HG02852 (cell line): ENCODE measurements around the gene H2AZ2.
"Not testable (repeated sequence)": the region's sequence is repeated elsewhere in the genome, so short reads cannot be mapped to it uniquely, and the experiment has no call there.

ENCODE experiments used
- ATAC-seq: cut with Tn5 transposase; IDR thresholded peaks from one replicate; pipeline ENCODE4 v1.9.1; 2021; ENCODE audit warnings: mild to moderate bottlenecking, moderate library complexity; ENCODE audit not compliant: unreplicated experiment

Gene H2AZ2

DNA sequence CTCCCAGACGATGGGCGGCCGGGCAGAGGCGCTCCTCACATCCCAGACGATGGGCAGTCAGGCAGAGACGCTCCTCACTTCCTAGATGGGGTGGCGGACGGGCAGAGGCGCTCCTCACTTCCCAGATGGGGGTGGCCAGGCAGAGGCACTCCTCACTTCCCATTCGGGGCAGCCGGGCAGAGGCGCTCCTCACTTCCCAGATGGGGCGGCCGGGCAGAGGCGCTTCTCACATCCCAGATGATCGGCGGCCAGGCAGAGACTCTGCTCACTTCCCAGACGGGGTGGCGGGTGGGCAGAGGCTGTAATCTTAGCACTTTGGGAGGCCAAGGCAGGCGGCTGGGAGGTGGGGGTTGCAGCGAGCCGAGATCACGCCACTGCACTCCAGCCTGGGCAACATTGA, 24.0 kb upstream of the H2AZ2 start:
- not testable (repeated sequence) for ATAC-seq

DNA sequence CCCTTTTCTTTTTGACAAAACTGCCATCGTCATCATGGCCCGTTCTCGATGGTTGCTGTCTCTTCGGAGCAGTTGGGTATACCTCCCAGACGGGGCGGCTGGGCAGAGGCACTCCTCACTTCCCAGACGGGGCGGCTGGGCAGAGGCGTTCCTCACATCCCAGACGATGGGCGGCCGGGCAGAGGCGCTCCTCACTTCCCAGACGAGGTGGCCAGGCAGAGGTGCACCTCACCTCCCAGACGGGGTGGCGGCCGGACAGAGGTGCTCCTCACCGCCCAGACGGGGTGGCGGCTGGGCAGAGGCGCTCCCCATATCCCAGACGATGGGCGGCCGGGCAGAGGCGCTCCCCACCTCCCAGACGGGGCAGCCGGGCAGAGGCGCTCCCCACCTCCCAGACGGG, 22.9 kb upstream of the H2AZ2 start:
- ATAC-seq = not testable (repeated sequence)

DNA sequence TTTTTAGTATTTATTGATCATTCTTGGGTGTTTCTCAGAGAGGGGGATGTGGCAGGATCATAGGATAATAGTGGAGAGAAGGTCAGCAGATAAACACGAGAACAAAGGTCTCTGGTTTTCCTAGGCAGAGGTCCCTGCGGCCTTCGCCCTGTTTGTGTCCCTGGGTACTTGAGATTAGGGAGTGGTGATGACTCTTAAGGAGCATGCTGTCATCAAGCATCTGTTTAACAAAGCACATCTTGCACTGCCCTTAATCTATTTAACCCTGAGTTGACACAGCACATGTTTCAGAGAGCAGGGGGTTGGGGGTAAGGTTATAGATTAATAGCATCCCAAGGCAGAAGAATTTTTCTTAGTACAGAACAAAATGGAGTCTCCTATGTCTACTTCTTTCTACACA, 22.4 kb upstream of the H2AZ2 start:
- not testable (repeated sequence) for ATAC-seq

GRCh38 chr7:44867073-44867995, 19.4 kb upstream of the H2AZ2 start:
- no peak for ATAC-seq

DNA sequence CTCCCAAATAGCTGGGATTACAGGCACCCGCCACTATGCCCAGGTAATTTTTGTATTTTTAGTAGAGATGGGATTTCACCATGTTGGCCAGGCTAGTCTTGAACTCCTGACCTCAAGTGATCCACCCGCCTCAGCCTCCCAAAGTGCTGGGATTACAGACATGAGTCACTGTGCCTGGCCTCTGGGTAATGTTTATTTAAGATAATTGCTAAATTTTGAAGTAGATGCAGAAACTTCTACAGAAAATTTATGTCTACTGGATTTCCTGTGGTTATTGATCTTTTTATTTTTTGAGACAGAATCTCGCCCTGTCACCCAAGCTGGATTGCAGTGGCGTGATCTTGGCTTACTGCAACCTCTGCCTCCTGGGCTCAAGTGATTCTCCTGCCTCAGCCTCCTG, 14.1 kb upstream of the H2AZ2 start:
- not testable (repeated sequence) for ATAC-seq

- ATAC-seq = no peak
These were observed 10.3 kb upstream of the H2AZ2 start for GRCh38 chr7:44858161-44858560.

DNA sequence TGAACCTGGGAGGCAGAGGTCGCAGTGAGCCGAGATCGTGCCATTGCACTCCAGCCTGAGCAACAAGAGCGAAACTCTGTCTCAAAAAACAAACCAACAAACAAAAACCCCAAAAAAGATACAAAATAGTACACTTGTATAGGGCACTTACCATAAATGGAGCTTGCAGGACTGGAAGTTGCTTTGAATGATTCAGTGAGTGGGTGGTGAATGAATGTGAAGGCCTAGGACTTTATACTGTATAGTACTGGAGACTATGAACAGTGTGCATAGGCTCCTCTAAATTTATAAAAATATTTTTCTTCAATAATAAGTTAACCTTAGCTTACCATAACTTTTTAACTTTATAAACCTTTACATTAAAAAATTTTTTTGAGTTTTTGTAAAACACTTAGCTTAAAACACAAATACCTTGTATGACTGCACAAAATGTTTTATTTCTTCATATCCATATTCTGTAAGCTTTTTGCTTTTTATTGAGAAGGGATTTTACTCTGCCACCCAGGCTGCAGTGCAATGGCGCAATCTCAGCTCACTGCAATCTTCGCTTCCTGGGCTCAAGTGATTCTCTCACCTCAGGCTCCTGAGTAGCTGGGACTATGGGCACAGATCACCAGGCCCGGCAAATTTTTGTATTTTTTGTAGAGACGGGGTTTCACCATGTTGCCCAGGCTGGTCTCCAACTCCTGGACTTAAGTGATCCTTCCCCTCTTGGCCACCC, 6.9 kb upstream of the H2AZ2 start:
- no peak for ATAC-seq

DNA sequence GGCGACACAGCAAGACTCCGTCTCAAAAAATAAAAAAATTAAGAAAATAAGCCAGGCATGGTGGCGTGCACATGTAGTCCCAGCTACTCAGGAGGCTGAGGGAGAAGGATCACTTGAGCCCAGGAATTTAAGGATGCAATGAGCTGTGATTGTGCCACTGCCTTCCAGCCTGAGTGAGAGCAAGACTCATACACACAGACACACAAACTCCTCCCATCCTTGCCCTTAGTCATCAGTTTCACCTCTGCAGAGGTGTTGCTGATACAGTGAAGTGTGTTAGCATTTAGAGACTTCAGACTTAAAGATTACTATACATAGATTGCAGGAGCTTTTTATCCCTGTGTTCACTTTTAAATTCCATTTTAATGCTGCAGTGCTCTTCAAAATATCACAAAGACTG, 5.5 kb upstream of the H2AZ2 start:
- no peak for ATAC-seq

GRCh38 chr7:44852590-44852989, 4.7 kb upstream of the H2AZ2 start:
- no peak for ATAC-seq

GRCh38 chr7:44849885-44850544, 2.1 kb upstream of the H2AZ2 start:
- no peak for ATAC-seq

DNA sequence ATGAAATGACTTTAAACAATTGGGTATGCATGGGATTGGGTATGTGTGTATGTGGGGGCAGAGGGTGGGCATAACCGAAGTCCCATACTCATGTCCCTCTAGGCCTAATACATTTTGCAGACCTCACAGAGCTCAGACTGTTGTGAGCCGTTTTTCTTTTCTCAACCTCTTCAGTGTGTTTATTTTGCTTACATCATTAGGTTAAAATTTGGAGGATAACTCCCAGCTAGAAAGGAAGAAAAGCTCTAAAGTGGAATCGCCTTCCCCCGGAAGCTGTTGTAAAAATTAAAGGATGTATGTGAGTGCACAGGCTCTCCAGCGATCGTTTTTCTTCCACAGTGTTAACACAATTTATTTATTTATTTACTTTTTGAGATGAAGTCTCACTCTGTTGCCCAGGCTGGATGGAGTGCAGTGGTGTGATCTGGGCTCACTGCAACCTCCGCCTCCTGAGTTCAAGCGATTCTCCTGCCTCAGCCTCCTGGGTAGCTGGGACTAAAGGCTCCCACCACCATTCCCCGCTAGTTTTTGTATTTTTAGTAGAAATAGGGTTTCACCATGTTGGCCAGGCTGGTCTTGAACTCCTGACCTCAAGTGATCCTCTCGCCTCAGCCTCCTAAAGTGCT, 1.5 kb upstream of the H2AZ2 start:
- ATAC-seq = no peak

- ATAC-seq = peak; percentile 61
These were observed 373 bp downstream of the H2AZ2 start for GRCh38 chr7:44847509-44847919.

DNA sequence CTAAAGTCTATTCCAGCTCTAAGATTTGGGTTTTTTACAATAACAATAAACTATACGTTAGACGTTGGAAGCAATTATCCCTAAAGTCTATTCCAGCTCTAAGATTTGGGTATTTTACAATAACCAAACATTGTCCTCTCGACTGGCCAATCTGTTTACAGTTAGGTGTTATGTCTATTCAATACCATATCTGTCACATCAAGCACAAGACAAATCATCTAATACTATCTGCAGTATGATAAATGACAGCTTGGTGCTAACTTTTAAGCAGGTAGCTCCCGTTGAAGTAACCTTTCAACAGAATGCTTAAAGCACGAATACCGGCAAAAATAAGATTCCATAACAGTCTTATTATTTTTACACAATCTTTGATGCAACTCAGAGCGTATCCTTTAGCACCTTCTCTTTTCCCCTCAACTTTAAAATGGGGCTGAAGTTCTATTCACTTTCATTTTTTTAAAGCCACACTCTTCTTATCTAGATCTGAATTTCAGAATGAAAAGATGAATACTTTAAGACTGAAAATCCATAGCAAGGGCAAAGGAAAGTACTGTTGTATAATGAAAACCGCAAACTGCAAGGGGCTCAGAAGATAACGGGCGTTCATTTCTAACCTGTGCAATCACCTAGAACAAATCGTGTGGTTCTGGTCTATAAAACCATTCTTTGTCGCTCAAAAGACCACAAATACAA, 925 bp downstream of the H2AZ2 start:
- no peak for ATAC-seq

- not testable (repeated sequence) for ATAC-seq
These were observed 1.5 kb downstream of the H2AZ2 start for GRCh38 chr7:44846390-44846789.

- ATAC-seq = no peak
These were observed 2.4 kb downstream of the H2AZ2 start for GRCh38 chr7:44845451-44845850.

GRCh38 chr7:44843440-44843839, 4.4 kb downstream of the H2AZ2 start:
- ATAC-seq = not testable (repeated sequence)

- ATAC-seq = not testable (repeated sequence)
These were observed 5.2 kb downstream of the H2AZ2 start for GRCh38 chr7:44842675-44843074.

DNA sequence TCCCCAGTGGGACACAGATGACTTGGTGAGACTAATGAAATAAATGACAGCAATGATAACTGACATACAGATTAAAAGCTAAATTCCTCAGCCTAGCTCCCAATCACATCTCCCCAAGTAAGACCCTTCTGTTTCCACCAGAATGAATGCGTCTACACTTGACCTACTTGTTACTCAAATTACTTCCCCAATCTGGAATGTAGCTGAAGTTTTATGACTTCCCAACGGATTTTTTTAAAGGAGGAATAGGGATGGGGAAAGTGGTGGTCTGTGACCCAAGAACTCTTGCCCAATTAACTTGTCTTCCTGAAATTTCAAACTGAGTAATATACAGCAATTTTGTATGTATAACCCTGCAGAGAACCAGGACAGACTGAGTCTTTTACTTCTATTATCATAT, 9.1 kb downstream of the H2AZ2 start:
- ATAC-seq = no peak

- ATAC-seq = no peak
These were observed 20.3 kb downstream of the H2AZ2 start for GRCh38 chr7:44827567-44827966.

DNA sequence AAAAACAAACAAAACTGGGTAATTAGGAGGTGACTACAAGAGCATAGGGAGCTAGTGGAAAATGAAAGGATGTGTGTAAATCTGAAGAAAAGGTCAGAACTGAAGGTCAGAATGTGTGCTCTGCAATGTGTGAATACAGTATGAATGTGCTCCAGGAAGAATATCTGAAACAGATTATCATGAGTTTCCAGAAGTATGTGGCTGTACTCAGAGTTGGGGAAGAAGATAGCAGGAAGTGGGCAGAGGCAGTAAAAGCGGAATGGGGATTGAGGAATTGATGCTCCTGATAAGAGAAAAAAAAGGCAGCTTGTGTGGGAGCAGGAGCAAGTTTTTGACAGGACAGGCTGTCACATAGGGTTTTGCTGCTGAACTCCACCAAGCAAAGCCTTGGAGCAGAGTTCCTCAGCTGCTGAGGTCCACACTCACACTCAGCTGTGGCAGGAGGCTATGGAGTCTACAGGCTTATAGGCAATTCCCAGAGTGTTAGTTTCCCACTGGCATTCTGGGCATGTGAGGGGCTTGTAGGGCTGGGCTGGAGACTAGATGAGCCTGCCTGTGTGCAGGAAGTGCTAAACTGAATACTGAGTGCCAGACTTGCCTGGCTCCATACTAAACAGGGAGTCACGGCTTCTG, 22.9 kb downstream of the H2AZ2 start:
- ATAC-seq = no peak
